ENCODE data around the gene STX16.

STX16 gene

DNA sequence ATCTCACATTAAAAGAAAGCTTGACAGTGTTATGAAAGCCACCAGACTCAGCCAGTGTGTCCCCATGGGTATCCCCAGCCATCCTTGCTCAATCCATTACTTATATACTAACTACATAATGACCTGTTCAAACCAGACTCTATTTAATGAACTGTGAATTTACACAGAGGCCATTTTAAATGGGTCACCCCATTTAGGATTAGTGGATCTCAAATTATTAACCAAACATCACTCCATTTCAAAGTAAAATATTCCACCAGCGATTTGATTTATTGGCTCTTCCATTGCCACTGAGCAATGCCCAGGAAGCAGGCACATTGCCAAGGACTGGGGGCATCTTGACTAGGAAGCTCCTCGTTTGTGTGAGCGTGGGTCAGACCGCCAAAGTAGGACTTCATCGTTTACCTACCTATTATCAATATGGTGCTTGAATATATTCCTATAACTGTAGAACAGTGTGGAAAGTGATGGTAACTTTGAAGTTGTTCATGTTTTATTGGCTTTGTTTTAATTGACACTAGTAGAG lies 26.1 kb downstream of the STX16 start:
- Mint-ChIP-seq H3K27me3 (no peaks in the 10 kb centered on the region), H3K4me1 (no peaks in the 10 kb centered on the region), H3K9me3 (no peaks in the 10 kb centered on the region), H3K27ac (no peak overlapping the region), H3K36me3 (peaks cover 38% of the 10 kb centered on the region), H3K4me3 (no peak overlapping the region)
- DNase-seq (ENCODE audit: low spot score in 2 of 2), result no peak
- no peak for ATAC-seq (ENCODE audit: low read depth)

DNA sequence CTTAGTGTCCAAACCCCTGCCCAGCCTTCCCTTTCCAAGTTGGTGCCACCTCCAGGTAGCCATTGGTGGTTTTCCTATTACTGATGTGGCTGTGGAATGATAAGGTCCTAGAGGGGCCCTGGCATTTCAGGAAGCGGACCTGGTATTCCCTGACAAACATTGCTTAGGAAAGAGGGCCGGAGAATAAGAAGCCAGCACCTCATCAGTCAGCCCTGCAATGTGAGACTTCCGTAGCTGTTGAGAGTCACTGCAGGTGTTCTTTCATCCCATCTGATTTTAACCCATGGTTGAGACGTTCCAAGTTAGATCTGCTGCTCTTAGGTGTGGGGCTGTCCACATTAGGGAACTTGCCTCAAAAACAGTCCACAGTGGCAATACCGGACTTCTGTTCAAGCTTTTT lies 26.7 kb downstream of the STX16 start:
- ATAC-seq (ENCODE audit: low read depth) (no peak), DNase-seq (ENCODE audit: low spot score in 2 of 2) (no peak)
- Mint-ChIP-seq H3K36me3 (peaks cover 39% of the 10 kb centered on the region), H3K4me1 (no peaks in the 10 kb centered on the region), H3K9me3 (no peaks in the 10 kb centered on the region), H3K27ac (no peak overlapping the region), H3K4me3 (no peak overlapping the region), H3K27me3 (no peaks in the 10 kb centered on the region)

DNA sequence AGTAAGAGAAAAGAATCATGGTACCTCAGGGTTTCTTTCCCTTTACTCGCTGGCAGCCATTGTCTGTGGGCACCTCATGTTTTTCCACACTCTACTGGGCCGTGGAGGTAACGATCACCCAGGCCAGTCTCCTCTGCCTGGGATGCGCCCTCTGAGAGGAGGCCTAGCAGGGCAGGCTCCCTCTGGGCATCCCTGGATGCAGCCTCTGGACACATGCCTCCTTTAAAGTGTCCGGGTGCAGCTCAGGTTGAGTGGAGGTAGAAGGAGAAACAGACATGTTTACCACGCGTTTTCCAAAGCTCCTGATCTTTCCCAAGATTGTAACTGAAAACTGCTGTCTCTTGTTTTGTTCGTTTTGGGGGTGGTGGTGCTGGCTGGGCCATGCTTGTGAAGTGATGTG lies 27.7 kb downstream of the STX16 start:
- H3K36me3 Mint-ChIP-seq, result peaks cover 31% of the 10 kb centered on the region

DNA sequence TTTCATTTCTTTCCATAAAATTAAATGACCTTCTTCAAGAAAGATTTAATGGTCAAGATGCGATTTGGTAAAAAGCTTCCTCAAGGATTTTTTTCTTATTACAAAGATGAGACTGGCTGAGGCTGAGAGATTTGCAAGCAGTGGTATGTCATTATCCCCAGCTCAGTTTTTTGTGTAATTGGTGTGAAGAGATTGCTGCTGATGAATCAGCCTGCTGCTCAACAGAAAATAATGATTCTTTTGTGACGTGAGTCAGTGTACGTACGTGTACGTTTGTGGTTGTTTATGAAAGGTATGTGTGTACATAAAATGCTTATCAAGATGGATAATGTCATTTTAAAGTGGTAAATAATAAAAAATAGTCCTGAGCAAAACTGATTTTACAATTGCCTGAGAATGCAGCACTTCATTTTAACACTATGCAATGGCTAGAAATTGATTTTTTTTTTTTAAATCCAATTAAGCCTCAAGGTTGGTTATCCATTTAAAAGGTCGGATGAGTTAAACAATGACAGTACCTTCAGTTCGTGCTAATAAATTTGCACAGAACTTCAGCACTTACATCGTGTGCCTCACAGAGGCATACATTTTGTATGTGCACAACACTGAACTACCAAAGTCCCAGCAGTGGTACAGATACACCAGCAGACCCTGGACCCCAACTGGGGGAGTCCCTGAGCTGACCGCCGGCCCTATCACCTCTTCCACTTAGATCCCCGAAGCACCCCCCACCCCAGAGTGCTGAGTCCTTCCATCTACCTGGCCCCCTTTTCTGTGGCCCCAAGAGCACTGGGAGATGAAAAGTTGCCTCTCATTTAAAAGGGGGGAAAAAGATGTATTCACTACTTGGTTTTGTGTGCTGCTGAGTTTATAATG lies 31.8 kb downstream of the STX16 start:
- Mint-ChIP-seq H3K9me3 (no peaks in the 10 kb centered on the region), H3K4me1 (no peaks in the 10 kb centered on the region), H3K4me3 (no peak overlapping the region), H3K36me3 (peaks cover 14% of the 10 kb centered on the region), H3K27me3 (no peaks in the 10 kb centered on the region), H3K27ac (no peak overlapping the region)
- ATAC-seq (ENCODE audit: low read depth), result no peak
- DNase-seq (ENCODE audit: low spot score in 2 of 2), result no peak

More for the DNA sequence above, 27.7 kb downstream of the STX16 start:
- Mint-ChIP-seq H3K9me3 (no peaks in the 10 kb centered on the region), H3K4me3 (no peak overlapping the region), H3K27ac (no peak overlapping the region), H3K27me3 (no peaks in the 10 kb centered on the region), H3K4me1 (no peaks in the 10 kb centered on the region)
- no peak for ATAC-seq (ENCODE audit: low read depth)
- no peak for DNase-seq (ENCODE audit: low spot score in 2 of 2)

DNA sequence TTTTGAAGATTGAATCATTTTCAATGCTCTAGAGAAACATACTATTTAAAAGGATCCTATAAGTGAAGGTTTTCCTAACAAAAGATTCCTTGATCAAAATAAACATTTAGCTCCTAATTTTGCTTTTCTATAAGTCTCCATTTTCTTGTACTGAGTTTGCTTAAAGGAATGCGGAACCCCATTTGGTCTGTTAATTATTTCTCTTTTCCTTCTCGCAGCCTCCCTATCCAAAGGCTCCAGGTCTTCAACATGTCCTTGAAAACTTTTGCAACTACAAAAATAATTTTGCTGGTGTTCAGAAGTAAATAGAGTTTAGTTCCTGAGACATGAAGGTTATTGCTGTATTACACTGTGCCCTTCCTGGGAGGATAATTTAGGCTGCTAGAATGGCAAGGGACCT lies 33.2 kb downstream of the STX16 start:
- H3K27ac Mint-ChIP-seq, result no peak overlapping the region
- ATAC-seq (ENCODE audit: low read depth) (no peak), DNase-seq (ENCODE audit: low spot score in 2 of 2) (no peak)
- peaks cover 14% of the 10 kb centered on the region for H3K36me3 Mint-ChIP-seq
- H3K27me3 Mint-ChIP-seq, result no peaks in the 10 kb centered on the region
- H3K4me1 Mint-ChIP-seq, result no peaks in the 10 kb centered on the region
- H3K4me3 Mint-ChIP-seq, result no peak overlapping the region
- no peaks in the 10 kb centered on the region for H3K9me3 Mint-ChIP-seq

DNA sequence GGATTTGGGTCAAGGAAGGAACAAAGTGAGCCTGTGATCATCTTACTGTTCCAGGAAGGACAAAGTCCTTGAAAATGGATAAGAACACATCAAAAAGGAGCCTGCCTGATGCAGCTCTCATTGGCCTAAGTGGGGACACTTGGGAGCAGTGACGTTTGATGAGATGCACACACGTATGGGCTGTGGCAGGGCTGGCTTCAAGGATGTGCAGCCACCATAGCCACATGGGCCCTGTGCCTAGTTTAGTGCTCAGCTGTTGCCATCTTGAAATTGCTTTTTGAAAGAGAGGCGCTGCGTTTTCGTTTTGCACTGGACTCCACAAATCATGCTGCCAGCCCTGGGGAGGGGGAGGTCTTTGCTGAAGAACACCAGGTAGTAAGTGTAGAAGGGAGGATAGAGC lies 34.9 kb downstream of the STX16 start:
- Mint-ChIP-seq H3K4me3 (no peak overlapping the region), H3K36me3 (peaks cover 10% of the 10 kb centered on the region), H3K27me3 (no peaks in the 10 kb centered on the region), H3K27ac (no peak overlapping the region), H3K9me3 (no peaks in the 10 kb centered on the region), H3K4me1 (no peaks in the 10 kb centered on the region)
- no peak for ATAC-seq (ENCODE audit: low read depth)
- DNase-seq (ENCODE audit: low spot score in 2 of 2), result no peak

DNA sequence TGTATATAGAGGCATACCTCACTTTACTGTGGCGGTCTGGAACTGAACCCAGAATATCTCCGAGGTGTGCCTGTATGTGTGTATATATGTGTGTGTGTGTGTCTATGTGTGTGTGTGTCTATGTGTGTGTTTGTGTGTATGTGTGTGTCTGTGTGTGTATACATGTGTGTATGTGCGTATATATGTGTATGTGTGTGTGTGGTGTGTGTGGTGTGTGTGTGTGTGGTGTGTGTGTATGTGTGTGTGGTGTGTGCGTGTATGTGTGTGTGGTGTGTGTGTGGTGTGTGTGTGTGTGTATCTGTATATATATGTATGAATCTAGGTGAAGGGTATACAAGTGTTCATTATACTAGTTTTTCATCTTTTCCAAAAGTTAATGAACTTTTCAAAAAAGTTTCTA lies 37.3 kb downstream of the STX16 start:
- peaks cover 7% of the 10 kb centered on the region for H3K36me3 Mint-ChIP-seq

DNA sequence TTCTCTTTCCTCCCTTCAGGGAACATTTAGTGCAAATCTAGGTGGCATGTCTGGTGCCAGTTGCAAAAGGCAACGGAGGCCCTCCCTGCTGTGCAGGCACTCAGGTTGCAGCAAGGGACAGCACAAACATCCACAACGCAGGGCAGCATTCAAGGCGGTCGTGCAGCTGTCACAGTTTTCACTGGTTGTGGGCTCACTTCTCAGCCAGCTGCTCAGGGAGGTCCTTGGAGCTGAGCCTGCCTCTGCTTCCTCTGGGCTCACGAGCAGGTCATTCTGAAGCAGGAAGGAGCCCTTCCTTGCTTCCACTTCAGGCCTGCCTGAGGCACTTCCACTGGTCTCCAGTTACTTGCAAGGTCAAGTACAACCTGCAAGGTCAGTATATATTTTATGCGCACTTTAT lies 37.8 kb downstream of the STX16 start:
- Mint-ChIP-seq H3K9me3 (no peaks in the 10 kb centered on the region), H3K27me3 (no peaks in the 10 kb centered on the region), H3K36me3 (peaks cover 7% of the 10 kb centered on the region), H3K4me1 (peaks cover 5% of the 10 kb centered on the region), H3K27ac (no peak overlapping the region), H3K4me3 (no peak overlapping the region)
- DNase-seq (ENCODE audit: low spot score in 2 of 2) (no peak), ATAC-seq (ENCODE audit: low read depth) (no peak)

More for the DNA sequence above, 37.3 kb downstream of the STX16 start:
- Mint-ChIP-seq H3K4me1 (peaks cover 2% of the 10 kb centered on the region), H3K9me3 (no peaks in the 10 kb centered on the region), H3K4me3 (no peak overlapping the region), H3K27ac (no peak overlapping the region), H3K27me3 (no peaks in the 10 kb centered on the region)
- no peak for ATAC-seq (ENCODE audit: low read depth)
- no peak for DNase-seq (ENCODE audit: low spot score in 2 of 2)

DNA sequence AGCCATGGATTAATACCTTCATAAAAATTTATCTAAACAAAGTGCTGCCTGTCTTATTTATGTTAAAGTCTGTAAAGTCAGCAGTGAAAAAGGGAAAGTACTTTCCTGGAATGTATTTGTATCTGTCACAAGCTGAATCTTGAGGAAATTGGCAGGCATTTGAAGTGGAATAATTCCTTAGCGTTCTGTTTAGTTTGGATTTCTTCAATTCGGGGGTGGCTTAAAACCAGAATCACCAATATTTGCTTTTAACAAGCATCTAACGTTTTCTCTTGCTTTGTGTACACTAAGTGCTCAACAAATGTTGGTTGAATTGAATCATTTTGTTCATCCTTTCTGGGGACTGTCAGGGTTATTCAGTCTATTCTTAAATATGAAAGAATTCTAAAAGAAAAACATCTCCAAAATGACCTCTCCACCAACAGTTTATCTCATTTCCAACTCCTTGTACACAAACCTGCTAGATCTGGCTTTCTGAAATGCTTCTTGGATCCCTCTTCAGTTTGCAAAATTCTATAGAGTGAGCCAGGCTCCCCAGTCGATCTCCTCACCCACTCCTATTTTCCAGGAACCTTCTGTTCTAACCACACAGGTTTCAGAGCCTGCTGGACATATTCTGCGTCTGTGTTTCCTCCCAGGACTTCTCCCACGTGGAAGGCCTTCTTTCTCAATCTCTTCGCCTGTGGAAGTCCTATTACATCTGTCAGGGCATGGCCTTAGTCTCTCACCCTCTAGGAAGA lies 39.5 kb downstream of the STX16 start:
- H3K4me1 Mint-ChIP-seq, result peaks cover 5% of the 10 kb centered on the region
- H3K9me3 Mint-ChIP-seq, result no peaks in the 10 kb centered on the region

DNA sequence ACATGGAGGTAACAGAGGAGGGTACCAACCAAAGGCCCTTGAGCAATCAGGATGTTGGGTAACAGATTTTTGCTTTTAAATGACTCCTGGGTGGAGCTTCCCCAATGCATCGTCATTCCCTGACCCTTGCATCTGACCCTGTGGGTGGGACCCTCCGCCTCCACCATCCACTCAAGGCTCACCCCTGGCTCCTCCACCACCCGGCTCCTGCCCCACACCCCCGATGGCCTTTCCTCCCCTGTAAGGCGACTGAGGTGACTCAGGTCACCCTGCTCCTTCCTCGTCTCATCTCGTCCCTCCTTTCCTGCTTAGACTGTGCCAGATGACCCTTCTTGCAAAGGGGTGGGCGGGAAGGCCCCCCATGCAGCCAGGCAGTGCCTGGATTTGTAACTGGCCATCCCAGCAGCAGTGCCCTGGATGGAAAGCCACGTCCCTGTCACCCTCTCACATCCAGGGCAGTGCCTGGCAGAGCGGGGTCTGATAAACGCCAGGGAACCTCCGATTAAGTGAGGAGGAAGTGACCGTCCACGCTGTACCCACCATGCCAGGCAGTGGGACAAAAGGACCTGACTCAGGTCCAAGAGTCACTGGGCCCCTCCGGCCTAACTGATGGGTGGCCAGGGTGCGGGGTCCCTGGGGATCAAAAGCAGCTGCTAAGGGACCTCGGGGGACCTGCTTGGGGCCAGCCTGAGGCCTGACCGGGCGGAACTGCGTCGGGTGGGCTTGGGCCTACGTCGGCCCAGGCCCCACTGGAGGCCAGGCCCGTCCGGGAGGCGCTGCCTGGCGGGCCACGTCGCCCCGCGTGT lies 40.9 kb downstream of the STX16 start:
- Mint-ChIP-seq H3K9me3 (no peaks in the 10 kb centered on the region), H3K36me3 (peaks cover 6% of the 10 kb centered on the region), H3K27me3 (no peaks in the 10 kb centered on the region), H3K4me3 (peak overlapping the region; percentile 7), H3K27ac (no peak overlapping the region), H3K4me1 (peaks cover 5% of the 10 kb centered on the region)
- DNase-seq (ENCODE audit: low spot score in 2 of 2) (no peak), ATAC-seq (ENCODE audit: low read depth) (no peak)

More for the DNA sequence above, 39.5 kb downstream of the STX16 start:
- no peak for ATAC-seq (ENCODE audit: low read depth)
- H3K27me3 Mint-ChIP-seq, result no peaks in the 10 kb centered on the region
- H3K4me3 Mint-ChIP-seq, result peak overlapping the region; percentile 30
- H3K27ac Mint-ChIP-seq, result no peak overlapping the region
- peaks cover 4% of the 10 kb centered on the region for H3K36me3 Mint-ChIP-seq
- no peak for DNase-seq (ENCODE audit: low spot score in 2 of 2)

DNA sequence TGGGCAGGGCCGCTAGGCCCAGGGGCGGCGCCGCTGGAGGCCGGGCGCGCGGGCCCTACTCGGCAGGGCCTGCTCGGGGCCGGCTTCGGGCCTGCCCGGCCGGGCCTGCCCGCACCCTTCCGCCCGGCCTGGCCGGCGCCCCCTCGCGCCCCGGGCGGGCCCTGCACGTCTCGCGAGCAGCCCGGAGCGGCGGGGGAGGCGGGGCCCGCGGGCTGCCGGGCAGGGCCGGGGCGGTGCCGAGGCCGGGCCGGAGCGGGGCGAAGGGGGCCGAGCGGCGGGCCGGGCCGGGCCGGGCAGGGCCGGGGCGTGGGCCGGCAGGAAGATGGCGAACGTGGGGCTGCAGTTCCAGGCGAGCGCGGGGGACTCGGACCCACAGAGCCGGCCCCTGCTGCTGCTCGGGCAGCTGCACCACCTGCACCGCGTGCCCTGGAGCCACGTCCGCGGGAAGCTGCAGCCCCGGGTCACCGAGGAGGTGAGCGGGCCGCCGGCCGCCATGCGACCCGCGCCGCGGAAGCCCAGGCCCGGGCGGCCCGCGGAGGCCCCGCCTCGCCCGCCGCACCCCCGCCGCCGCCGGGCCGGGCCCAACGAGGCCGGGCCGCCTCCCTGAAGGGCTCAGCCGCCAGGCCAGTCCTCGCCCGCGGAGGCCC lies 41.6 kb downstream of the STX16 start, which contains the start of gene NPEPL1:
Gene NPEPL1, plus strand, starts transcription at position 222 of the 647 bp plus-strand sequence. Its CDS starts 101 bp downstream, at position 323.
- Mint-ChIP-seq H3K27me3 (no peaks in the 10 kb centered on the region), H3K4me1 (peaks cover 5% of the 10 kb centered on the region), H3K9me3 (no peaks in the 10 kb centered on the region), H3K27ac (no peak within 1 kb of the TSS), H3K4me3 (peak within 1 kb of the TSS; percentile 81), H3K36me3 (peaks cover 6% of the 10 kb centered on the region)
- DNase-seq (ENCODE audit: low spot score in 2 of 2) (peak; percentile 61 to 73), ATAC-seq (ENCODE audit: low read depth) (peak; percentile 96)

DNA sequence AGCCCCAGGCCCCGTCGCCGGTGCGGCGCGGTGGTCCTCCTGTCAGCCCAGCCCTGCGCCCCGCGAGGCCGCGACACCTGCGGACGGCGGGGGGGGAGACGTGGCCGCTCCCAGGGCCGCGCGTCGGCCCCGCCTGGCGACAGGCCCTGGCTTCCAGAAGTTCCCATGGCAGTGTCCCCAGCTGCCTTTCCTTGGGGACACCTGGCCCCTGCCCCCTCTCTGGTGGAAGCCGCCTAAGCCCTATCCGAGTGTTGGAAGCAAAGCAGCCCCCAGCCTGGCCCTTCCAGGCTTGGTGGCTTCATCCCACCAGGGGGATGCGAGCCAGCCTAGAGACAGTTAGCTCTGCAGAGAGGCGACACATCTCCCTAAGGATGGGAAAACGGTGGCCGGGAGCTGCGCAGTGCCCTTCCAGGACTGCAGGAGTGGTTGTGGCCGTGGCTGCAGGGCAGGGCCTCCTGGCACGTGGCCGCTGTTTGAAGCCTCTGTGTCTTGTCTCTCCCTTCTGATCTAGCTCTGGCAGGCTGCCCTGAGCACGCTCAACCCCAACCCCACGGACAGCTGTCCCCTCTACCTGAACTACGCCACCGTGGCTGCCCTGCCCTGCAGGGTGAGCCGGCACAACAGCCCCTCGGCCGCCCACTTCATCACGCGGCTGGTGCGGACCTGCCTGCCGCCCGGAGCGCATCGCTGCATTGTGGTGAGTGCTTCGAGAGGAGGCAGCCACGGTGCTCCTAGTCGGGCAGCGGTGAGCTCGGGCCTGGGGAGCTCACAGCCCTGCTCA lies 42.3 kb downstream of the STX16 start:
- Mint-ChIP-seq H3K9me3 (no peaks in the 10 kb centered on the region), H3K4me1 (peaks cover 5% of the 10 kb centered on the region), H3K4me3 (peak overlapping the region; percentile 81), H3K27ac (no peak overlapping the region), H3K27me3 (no peaks in the 10 kb centered on the region), H3K36me3 (peaks cover 8% of the 10 kb centered on the region)
- DNase-seq (ENCODE audit: low spot score in 2 of 2) (peak in 1 of 2 donors; percentile 18), ATAC-seq (ENCODE audit: low read depth) (no peak)
